ENCODE measurements around the gene TEX36. TPM values are rescaled to one million over a fixed set of nuclear protein-coding genes. Genes with fewer than 3 reads are reported as not detected.
"Not testable (repeated sequence)": the region's sequence is repeated elsewhere in the genome, so short reads cannot be mapped to it uniquely, and the experiment has no call there.

TEX36 gene, protein sequence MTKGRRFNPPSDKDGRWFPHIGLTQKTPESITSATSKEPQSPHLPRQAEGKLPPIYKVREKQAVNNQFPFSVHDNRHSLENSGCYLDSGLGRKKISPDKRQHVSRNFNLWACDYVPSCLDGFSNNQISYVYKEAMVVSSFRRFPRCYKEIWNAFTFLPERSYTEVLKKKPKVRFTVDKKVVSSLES
- total RNA-seq (not detected), polyA plus RNA-seq (not detected)
- long read RNA-seq, donor 1: 0 reads
- long read RNA-seq, donor 2: 0 reads
- long read RNA-seq, donor 3: 0 reads
- long read RNA-seq, donor 4: 0 reads
- long read RNA-seq, donor 5: 0 reads
- long read RNA-seq, donor 6: 0 reads
- long read RNA-seq, donor 7: 0 reads
- long read RNA-seq, donor 8: 0 reads
- long read RNA-seq, donor 9: 0 reads
- long read RNA-seq, donor 10: 0 reads

DNA sequence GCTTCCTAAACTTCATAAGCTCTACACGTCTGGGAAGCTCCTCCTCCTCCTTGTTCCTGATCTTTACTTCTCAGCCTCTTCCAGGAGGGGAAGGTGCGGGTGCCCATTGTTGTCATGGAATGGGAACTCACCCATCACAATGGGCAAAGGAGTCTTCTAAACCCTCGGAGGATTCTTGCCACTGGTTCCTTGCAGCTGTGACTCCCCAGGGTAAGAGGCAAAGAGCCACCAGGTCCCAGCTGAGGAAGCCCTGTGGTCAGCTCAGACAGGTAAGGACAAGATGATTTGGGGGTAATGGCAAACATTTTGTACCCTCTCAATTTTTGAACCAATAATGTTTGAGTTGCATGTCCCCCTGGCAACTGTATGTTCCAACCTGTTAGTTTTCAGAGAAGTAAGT is at the start of gene TEX36:
TEX36 (minus strand) TSS at position 101 of the 400 bp plus-strand sequence. CDS start 174 bp downstream, outside the sequence.
- Histone ChIP-seq H3K9me3 (ENCODE audit: control insufficient read depth in 2 of 2, insufficient read depth in 1 of 2, low read length in 1 of 2) (peaks cover 1 to 9% of the 10 kb centered on the region in 2 donors), H3K4me1 (ENCODE audit: control insufficient read depth in 2 of 2, insufficient read depth in 2 of 2, low read length in 2 of 2) (no peaks in the 10 kb centered on the region), H3K36me3 (ENCODE audit: control insufficient read depth in 2 of 2, insufficient read depth in 2 of 2, low read length in 1 of 2) (no peaks in the 10 kb centered on the region), H3K27me3 (ENCODE audit: control insufficient read depth in 2 of 2, insufficient read depth in 1 of 2, low read length in 1 of 2) (no peaks in the 10 kb centered on the region), H3K27ac (ENCODE audit: low read depth in 1 of 2, low read length in 1 of 2) (no peak within 1 kb of the TSS), H3K4me3 (ENCODE audit: low read length in 2 of 2) (no peak within 1 kb of the TSS)
- no peak for DNase-seq (ENCODE audit: low read depth in 6 of 9, low spot score in 9 of 9)
- WGBS: 81% methylated on average over 3 of the region's 3 CpGs

DNA sequence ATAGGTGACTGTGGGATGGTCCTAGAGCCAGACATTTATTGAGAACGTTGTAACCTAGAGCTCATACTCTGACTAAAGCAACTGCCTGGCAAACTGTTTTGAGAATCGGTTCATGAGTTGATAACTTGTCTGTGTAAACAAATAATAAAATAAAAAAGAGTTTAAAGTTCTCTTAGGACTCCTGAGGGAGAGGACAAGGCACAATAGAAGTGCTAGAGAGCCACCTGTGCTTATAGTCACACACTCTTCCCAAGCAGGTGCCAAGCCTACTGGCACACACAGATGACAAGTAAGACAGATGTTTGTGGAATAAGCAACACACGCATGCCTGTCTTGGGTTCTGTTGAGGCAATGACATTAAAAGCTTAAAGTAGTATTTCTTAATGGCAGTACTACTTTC is 44.5 kb upstream of the TEX36 start:
- Histone ChIP-seq H3K9me3 (ENCODE audit: control insufficient read depth in 2 of 2, insufficient read depth in 1 of 2, low read length in 1 of 2) (no peaks in the 10 kb centered on the region), H3K4me1 (ENCODE audit: control insufficient read depth in 2 of 2, insufficient read depth in 2 of 2, low read length in 2 of 2) (no peaks in the 10 kb centered on the region), H3K36me3 (ENCODE audit: control insufficient read depth in 2 of 2, insufficient read depth in 2 of 2, low read length in 1 of 2) (peaks cover 45 to 68% of the 10 kb centered on the region in 2 donors), H3K27me3 (ENCODE audit: control insufficient read depth in 2 of 2, insufficient read depth in 1 of 2, low read length in 1 of 2) (no peaks in the 10 kb centered on the region), H3K4me3 (ENCODE audit: low read length in 2 of 2) (no peak overlapping the region), H3K27ac (ENCODE audit: low read depth in 1 of 2, low read length in 1 of 2) (no peak overlapping the region)
- DNase-seq (ENCODE audit: low read depth in 6 of 9, low spot score in 9 of 9): no peak
- 65% methylated on average over 3 of the region's 3 CpGs for WGBS

DNA sequence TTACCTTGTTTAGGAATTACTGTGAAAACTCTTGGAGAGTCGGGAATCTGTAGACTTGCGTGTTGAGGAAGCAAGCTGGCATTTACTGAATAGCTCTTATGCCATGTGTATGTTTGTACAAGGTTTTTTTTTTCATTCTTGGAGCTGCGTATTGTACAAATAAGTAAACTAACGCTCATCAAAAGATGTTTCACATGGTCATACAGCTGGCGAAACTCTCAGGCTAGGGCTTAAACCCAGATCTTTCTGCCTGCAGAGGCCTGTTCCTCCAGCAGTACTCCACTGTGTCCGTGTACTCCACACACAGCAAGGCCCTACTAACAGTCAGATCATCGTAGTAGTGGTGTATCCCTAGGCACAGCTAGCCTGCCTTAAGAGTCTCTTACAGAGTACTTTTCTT is 44.0 kb upstream of the TEX36 start:
- Histone ChIP-seq H3K27me3 (ENCODE audit: control insufficient read depth in 2 of 2, insufficient read depth in 1 of 2, low read length in 1 of 2) (no peaks in the 10 kb centered on the region), H3K9me3 (ENCODE audit: control insufficient read depth in 2 of 2, insufficient read depth in 1 of 2, low read length in 1 of 2) (no peaks in the 10 kb centered on the region), H3K4me1 (ENCODE audit: control insufficient read depth in 2 of 2, insufficient read depth in 2 of 2, low read length in 2 of 2) (no peaks in the 10 kb centered on the region), H3K36me3 (ENCODE audit: control insufficient read depth in 2 of 2, insufficient read depth in 2 of 2, low read length in 1 of 2) (peaks cover 43 to 68% of the 10 kb centered on the region in 2 donors), H3K4me3 (ENCODE audit: low read length in 2 of 2) (no peak overlapping the region), H3K27ac (ENCODE audit: low read depth in 1 of 2, low read length in 1 of 2) (no peak overlapping the region)
- DNase-seq (ENCODE audit: low read depth in 6 of 9, low spot score in 9 of 9): no peak
- 96% methylated on average over 7 of the region's 7 CpGs for WGBS

DNA sequence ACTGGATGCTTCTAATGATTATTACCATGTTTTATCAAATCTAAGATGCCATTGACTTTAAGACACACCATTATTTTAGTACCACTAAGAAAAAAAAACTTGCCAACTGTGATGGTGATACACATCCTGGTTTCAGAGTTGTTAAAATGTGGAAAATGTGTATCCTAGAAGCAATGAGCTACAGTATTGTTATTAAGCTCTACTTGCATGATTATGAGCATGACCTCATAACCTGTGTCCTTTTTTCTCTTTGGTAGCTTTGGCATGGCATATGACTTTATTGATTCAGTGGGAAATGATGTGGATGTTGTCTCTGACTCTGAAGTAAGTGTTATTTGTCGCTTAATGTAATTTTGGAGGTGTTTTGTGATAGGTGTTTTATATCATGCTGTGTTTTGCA is 39.8 kb upstream of the TEX36 start:
- Histone ChIP-seq H3K9me3 (ENCODE audit: control insufficient read depth in 2 of 2, insufficient read depth in 1 of 2, low read length in 1 of 2) (peaks cover 0 to 7% of the 10 kb centered on the region in 2 donors), H3K4me1 (ENCODE audit: control insufficient read depth in 2 of 2, insufficient read depth in 2 of 2, low read length in 2 of 2) (peaks cover 8 to 12% of the 10 kb centered on the region in 2 donors), H3K4me3 (ENCODE audit: low read length in 2 of 2) (no peak overlapping the region), H3K36me3 (ENCODE audit: control insufficient read depth in 2 of 2, insufficient read depth in 2 of 2, low read length in 1 of 2) (peaks cover 19 to 51% of the 10 kb centered on the region in 2 donors), H3K27ac (ENCODE audit: low read depth in 1 of 2, low read length in 1 of 2) (no peak overlapping the region), H3K27me3 (ENCODE audit: control insufficient read depth in 2 of 2, insufficient read depth in 1 of 2, low read length in 1 of 2) (no peaks in the 10 kb centered on the region)
- DNase-seq (ENCODE audit: low read depth in 6 of 9, low spot score in 9 of 9): no peak
- WGBS: 97% methylated on average over 1 of the region's 1 CpG

DNA sequence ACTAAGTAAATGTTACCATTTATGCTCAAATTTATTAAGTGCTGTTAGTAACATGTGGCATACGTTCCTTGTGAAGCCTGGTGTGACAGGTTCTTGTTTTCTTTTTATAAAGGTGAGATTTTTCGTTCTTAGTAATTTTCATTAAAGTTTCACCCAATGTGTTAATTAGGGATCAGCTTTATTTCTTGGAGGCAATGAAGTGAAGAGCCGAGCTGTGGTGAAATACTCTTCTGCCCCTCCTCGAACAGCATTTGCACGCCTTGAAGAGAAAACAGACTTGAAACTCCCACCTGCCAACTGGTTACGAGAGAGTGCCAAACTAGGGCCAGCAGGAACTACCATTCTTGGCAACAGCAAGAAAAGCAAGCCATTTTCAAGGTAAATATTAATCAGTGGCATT is 38.1 kb upstream of the TEX36 start:
- no peak overlapping the region for H3K27ac ChIP-seq (ENCODE audit: low read depth in 1 of 2, low read length in 1 of 2)
- H3K9me3 ChIP-seq (ENCODE audit: control insufficient read depth in 2 of 2, insufficient read depth in 1 of 2, low read length in 1 of 2): peaks cover 0 to 7% of the 10 kb centered on the region in 2 donors
- H3K36me3 ChIP-seq (ENCODE audit: control insufficient read depth in 2 of 2, insufficient read depth in 2 of 2, low read length in 1 of 2): peaks cover 9 to 40% of the 10 kb centered on the region in 2 donors
- no peak overlapping the region for H3K4me3 ChIP-seq (ENCODE audit: low read length in 2 of 2)
- H3K4me1 ChIP-seq (ENCODE audit: control insufficient read depth in 2 of 2, insufficient read depth in 2 of 2, low read length in 2 of 2): peaks cover 8 to 12% of the 10 kb centered on the region in 2 donors
- no peak for DNase-seq (ENCODE audit: low read depth in 6 of 9, low spot score in 9 of 9)
- WGBS: 96% methylated on average over 6 of the region's 6 CpGs
- H3K27me3 ChIP-seq (ENCODE audit: control insufficient read depth in 2 of 2, insufficient read depth in 1 of 2, low read length in 1 of 2): no peaks in the 10 kb centered on the region

DNA sequence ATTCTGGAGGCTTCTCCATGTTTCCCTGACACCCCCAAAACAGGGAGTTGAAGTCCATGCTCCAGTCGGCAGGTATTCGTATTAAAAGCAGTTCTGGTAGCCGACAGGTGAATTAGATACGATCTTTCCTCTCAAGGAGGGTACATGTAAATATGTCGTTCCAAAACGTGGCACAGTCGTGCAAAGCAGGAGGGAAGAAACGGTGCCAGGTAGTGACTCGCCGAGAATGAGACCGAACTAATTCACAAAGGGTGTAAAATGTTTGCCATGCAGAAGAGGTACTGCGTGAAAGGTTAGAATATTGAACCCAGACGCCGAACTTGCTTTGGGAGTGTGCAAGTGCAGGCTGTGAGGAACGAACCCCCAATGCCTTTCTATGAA is 37.0 kb upstream of the TEX36 start:
- Histone ChIP-seq H3K36me3 (ENCODE audit: control insufficient read depth in 2 of 2, insufficient read depth in 2 of 2, low read length in 1 of 2) (peaks cover 9 to 33% of the 10 kb centered on the region in 2 donors), H3K9me3 (ENCODE audit: control insufficient read depth in 2 of 2, insufficient read depth in 1 of 2, low read length in 1 of 2) (peaks cover 0 to 7% of the 10 kb centered on the region in 2 donors), H3K27me3 (ENCODE audit: control insufficient read depth in 2 of 2, insufficient read depth in 1 of 2, low read length in 1 of 2) (no peaks in the 10 kb centered on the region), H3K4me1 (ENCODE audit: control insufficient read depth in 2 of 2, insufficient read depth in 2 of 2, low read length in 2 of 2) (peaks cover 8 to 12% of the 10 kb centered on the region in 2 donors), H3K27ac (ENCODE audit: low read depth in 1 of 2, low read length in 1 of 2) (peak overlapping the region; percentile 87 to 92), H3K4me3 (ENCODE audit: low read length in 2 of 2) (peak overlapping the region; percentile 81 to 96)
- WGBS: 1% methylated on average over 15 of the region's 15 CpGs
- DNase-seq (ENCODE audit: low read depth in 6 of 9, low spot score in 9 of 9): peak in 2 of 9 donors; percentile 4 to 21

DNA sequence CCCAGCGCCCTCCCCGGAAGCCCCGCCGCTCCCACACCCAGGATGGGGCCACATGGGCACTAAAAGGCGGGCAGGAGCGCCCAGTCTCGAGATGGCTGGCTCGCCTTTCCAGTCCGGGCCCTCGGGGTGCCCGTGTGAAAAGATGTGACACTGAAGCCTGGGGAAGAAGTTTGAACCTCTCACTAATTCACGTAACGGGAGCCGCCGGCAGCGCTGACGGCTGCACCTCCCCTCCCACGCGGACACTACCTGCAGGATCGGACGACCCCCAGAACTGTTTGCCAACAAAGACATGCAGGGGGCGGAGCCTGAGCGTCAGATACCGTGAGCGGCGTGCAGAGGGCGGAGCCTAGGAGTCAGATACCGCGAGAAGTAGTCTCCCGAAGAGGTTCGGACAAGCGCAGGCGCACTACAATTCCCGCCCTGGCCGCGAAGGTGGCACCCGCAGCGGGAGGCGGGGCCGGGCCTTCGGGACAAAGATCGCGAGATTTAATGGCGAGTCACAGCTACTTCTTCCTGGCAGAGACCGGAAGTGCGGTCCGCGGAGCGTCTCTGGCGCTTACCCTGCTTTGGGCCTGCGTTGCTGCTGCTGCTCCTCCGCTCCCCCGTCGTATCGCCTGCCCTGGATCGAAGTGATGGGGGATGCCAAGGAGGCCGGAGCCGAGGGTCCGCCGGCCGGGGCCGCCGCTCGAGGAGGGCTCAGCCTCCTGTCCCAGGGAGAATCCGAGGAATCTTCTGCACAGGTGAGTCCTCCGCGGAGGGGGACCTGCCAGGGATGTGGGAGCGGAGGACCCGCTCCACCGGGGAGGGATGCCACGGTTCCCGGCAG is 36.4 kb upstream of the TEX36 start, which contains the start of gene EDRF1:
EDRF1 (plus strand) TSS at position 537 of the 829 bp plus-strand sequence; CDS start at position 636, 99 bp downstream.
- peaks cover 0 to 7% of the 10 kb centered on the region in 2 donors for H3K9me3 ChIP-seq (ENCODE audit: control insufficient read depth in 2 of 2, insufficient read depth in 1 of 2, low read length in 1 of 2)
- WGBS: under 1% methylated on average over 72 of the region's 72 CpGs
- H3K36me3 ChIP-seq (ENCODE audit: control insufficient read depth in 2 of 2, insufficient read depth in 2 of 2, low read length in 1 of 2): peaks cover 3 to 27% of the 10 kb centered on the region in 2 donors
- peaks cover 8 to 12% of the 10 kb centered on the region in 2 donors for H3K4me1 ChIP-seq (ENCODE audit: control insufficient read depth in 2 of 2, insufficient read depth in 2 of 2, low read length in 2 of 2)
- H3K27ac ChIP-seq (ENCODE audit: low read depth in 1 of 2, low read length in 1 of 2): peak within 1 kb of the TSS; percentile 89 to 97
- DNase-seq (ENCODE audit: low read depth in 6 of 9, low spot score in 9 of 9): peak; percentile 97 to 100 (median 98)
- H3K27me3 ChIP-seq (ENCODE audit: control insufficient read depth in 2 of 2, insufficient read depth in 1 of 2, low read length in 1 of 2): no peaks in the 10 kb centered on the region
- H3K4me3 ChIP-seq (ENCODE audit: low read length in 2 of 2): peak within 1 kb of the TSS; percentile 81 to 96

DNA sequence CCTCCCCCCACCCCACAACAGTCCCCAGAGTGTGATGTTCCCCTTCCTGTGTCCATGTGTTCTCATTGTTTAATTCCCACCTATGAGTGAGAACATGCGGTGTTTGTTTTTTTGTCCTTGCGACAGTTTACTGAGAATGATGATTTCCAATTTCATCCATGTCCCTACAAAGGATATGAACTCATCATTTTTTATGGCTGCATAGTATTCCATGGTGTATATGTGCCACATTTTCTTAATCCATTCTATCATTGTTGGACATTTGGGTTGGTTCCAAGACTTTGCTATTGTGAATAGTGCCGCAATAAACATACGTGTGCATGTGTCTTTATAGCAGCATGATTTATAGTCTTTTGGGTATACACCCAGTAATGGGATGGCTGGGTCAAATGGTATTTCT is 31.8 kb upstream of the TEX36 start:
- 86% methylated on average over 4 of the region's 4 CpGs for WGBS
- not testable (repeated sequence) for H3K4me3 ChIP-seq (ENCODE audit: low read length in 2 of 2); H3K4me1 ChIP-seq (ENCODE audit: control insufficient read depth in 2 of 2, insufficient read depth in 2 of 2, low read length in 2 of 2); H3K36me3 ChIP-seq (ENCODE audit: control insufficient read depth in 2 of 2, insufficient read depth in 2 of 2, low read length in 1 of 2); DNase-seq (ENCODE audit: low read depth in 6 of 9, low spot score in 9 of 9); H3K27me3 ChIP-seq (ENCODE audit: control insufficient read depth in 2 of 2, insufficient read depth in 1 of 2, low read length in 1 of 2); H3K9me3 ChIP-seq (ENCODE audit: control insufficient read depth in 2 of 2, insufficient read depth in 1 of 2, low read length in 1 of 2); H3K27ac ChIP-seq (ENCODE audit: low read depth in 1 of 2, low read length in 1 of 2)

All from thymus (tissue), 14 donors.